GM12864 (cell line): ENCODE results near the gene ANXA9.

ENCODE experiments used
- DNase-seq: peaks from one replicate; pipeline ENCODE4 v3.0.0-alpha.2; 2011; ENCODE audit warnings: low read depth
- H3K4me3 ChIP-seq: 2 replicates; pipeline ENCODE4 v1.5.1; 2011; ENCODE audit warnings: mild to moderate bottlenecking, low read depth, low read length, control low read depth
- TF ChIP-seq, protein P1 (sequence below): IDR thresholded peaks from 2 replicates; pipeline ENCODE4 v1.5.1; 2011; ENCODE audit warnings: low read depth, mild to moderate bottlenecking, moderate library complexity, low read length, control low read depth, inconsistent platforms; ENCODE audit errors: missing control alignments

The ANXA9 gene

DNA sequence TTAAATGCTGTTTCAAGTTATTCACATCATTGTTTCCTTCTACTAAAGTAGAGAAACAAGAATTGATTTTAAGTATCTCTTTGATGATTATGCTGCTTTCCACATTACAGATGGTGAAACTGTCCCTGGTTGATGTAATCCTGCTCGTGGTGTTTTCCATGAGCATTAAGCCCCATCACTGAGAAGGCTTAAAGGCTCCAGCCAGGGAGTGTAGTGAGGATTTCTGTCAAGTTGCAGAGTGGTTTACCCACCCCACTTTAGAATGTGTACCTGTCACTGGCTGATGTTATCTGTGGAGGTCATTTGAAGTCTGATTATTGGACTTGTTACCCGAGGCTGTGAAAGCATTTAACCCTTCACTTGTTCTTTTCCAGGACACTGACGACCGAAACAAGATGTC, 20.3 kb upstream of the ANXA9 start:
- TF ChIP-seq, protein P1, sequence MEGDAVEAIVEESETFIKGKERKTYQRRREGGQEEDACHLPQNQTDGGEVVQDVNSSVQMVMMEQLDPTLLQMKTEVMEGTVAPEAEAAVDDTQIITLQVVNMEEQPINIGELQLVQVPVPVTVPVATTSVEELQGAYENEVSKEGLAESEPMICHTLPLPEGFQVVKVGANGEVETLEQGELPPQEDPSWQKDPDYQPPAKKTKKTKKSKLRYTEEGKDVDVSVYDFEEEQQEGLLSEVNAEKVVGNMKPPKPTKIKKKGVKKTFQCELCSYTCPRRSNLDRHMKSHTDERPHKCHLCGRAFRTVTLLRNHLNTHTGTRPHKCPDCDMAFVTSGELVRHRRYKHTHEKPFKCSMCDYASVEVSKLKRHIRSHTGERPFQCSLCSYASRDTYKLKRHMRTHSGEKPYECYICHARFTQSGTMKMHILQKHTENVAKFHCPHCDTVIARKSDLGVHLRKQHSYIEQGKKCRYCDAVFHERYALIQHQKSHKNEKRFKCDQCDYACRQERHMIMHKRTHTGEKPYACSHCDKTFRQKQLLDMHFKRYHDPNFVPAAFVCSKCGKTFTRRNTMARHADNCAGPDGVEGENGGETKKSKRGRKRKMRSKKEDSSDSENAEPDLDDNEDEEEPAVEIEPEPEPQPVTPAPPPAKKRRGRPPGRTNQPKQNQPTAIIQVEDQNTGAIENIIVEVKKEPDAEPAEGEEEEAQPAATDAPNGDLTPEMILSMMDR, result no peak
- no peak overlapping the region for H3K4me3 ChIP-seq
- no peak for DNase-seq

DNA sequence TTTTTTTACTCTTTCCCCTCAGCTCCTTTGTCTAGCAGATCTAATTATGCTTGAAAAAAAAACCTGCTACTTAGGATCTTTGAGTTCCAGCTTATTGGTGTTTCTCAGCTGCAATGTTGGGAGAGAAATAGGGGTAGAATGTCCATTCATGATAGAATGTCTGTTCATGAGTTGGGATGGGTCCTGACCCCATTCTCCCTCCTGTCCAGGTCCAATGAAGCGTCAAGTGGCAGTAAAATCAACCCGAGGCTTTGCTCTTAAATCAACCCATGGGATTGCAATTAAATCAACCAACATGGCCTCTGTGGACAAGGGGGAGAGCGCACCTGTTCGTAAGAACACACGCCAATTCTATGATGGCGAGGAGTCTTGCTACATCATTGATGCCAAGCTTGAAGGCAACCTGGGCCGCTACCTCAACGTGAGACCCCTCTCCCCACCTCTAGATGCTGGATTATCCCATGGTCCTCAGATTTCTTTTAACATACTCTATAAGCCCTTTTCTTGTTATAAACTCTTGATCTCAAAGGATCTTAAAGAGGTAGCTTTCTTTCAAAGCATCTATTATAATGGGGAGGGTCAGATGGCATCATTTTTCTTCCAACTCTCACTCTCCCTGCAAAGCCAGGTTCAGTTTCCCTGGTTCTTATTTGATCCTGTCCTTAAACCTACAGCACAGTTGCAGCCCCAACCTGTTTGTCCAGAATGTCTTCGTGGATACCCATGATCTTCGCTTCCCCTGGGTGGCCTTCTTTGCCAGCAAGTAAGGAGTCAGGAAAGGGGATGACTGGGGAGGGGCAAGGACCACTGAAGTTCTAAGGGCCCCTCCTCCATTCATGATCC, 18.6 kb upstream of the ANXA9 start:
- TF ChIP-seq, protein P1, result no peak
- DNase-seq, result no peak
- no peak overlapping the region for H3K4me3 ChIP-seq

DNA sequence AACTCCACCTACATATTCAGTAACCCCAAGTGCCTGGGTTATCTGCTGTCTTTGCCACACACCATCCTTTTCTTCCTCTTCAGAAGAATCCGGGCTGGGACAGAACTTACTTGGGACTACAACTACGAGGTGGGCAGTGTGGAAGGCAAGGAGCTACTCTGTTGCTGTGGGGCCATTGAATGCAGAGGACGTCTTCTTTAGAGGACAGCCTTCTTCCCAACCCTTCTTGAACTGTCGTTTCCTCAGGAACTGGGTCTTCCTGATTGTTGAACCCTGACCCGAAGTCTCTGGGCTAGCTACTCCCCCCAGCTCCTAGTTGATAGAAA, 18.0 kb upstream of the ANXA9 start:
- DNase-seq, result no peak
- H3K4me3 ChIP-seq, result no peak overlapping the region
- TF ChIP-seq, protein P1, result no peak

DNA sequence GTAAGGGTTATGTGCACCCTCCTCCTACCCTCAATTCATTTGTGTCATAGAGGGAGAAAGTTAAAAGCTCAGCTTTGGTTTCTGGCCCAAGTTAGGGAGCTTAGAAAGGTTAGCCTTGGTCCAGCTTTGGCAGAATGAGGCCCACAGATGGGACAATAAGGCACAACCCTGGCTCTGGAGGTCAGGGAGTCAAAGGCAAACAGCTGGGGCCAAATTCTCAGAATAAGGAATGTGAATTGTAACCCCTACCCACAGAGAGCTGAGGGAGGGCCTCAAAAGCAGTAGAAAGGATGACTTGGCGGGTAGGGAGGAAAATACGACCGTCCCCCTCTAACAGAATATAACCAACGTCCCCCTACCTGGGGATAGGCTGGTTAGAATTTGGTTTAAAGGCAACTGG, 16.5 kb upstream of the ANXA9 start:
- DNase-seq, result no peak
- no peak overlapping the region for H3K4me3 ChIP-seq
- TF ChIP-seq, protein P1, result no peak

DNA sequence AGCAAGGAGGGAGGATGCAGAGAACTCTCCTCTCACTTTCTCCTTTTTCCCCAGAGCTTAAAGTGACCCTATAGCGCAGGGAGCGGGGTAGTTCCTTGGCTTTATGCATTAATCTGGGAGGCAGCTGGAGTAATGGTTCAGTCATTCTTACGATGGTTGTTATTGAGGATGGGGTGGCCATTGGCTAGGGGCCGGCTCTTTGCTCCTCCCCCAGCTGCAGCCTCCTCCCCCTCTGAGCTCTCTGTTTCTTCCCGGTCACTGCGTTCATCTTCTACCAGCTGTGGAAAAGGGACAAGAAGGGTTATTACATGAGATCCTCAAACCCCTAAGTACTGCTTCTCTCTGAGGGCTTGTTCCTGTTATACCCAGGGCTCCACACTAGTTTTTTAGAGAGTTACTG, 16.1 kb upstream of the ANXA9 start:
- no peak overlapping the region for H3K4me3 ChIP-seq
- TF ChIP-seq, protein P1, result no peak
- DNase-seq, result no peak

DNA sequence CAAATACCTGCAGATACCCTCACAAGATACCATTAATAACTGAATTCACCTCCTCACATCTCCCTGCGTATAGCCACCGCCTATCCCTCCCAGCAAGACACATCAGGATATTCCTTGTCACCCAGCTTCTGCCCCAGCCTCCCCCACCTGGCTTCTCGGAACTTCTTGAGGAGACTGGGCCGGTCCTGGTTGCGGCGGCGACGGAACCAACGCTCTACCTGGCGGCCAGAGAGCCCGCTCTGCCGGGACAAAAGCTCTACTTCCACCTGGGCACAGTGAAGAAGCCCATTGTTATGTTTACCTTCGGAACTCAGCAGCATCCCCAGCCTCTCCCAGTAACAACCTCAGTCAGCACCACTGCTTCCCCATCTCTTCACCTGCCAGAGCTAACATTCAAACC, 14.2 kb upstream of the ANXA9 start:
- H3K4me3 ChIP-seq, result no peak overlapping the region
- TF ChIP-seq, protein P1, result no peak
- DNase-seq, result no peak

DNA sequence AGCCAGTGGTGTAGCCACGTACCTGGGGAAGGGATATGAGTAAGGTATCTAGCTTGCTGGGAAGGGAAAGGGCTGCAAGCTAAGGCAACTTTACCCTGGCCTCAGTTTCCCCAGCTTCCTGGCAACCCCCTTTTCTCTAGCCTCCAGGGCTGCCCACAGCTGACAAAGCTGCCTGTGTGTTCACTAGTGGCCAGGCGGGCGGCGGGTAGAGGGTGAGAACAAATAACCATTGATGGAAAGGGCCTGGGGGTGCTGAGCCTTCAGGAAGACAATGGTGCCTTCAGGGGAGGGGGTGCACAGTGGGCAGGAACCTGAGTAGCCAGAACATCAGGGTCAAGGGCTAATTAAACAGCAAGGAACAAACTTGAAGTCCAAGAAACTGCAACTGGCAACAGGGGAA, 13.6 kb upstream of the ANXA9 start:
- TF ChIP-seq, protein P1, result no peak
- no peak overlapping the region for H3K4me3 ChIP-seq
- DNase-seq, result no peak
